Stimulated activated CD8-positive, alpha-beta memory T cell treated with anti-CD3 and anti-CD28 coated beads, Interleukin-12 subunit alpha, Interleukin-12 subunit beta, amount 100 ng/mL, for 4 hours (primary cell): Measurements from ENCODE around the gene NAP1L1.

Experiments used
- DNase-seq: peaks from one replicate; pipeline ENCODE4 v3.0.0-alpha.2; 2020; ENCODE audit warnings: low read depth

Gene NAP1L1

GRCh38 chr12:76020731-76021672, 63.5 kb downstream of the NAP1L1 start:
- DNase-seq: peak; percentile 40

GRCh38 chr12:76020281-76020680, 64.2 kb downstream of the NAP1L1 start:
- DNase-seq: peak; percentile 56

DNA sequence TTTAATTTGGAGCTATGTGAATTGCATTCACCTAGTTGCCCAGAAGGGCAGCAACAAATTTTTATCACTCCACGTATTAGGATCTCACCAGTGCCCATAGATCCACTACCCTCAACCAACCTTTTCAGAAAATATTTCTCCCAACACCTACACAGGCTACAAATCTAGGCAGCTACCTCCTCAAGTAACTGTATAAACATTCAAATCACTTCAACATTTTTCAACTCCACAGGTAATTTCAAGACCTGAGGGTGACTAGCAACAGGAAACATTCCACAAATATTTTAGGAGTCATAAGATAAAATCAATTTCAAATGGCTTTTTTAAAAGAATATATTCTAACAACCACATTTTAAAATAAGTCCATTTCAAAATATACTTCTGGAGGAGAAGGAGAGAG, 65.8 kb downstream of the NAP1L1 start:
- DNase-seq: no peak

DNA sequence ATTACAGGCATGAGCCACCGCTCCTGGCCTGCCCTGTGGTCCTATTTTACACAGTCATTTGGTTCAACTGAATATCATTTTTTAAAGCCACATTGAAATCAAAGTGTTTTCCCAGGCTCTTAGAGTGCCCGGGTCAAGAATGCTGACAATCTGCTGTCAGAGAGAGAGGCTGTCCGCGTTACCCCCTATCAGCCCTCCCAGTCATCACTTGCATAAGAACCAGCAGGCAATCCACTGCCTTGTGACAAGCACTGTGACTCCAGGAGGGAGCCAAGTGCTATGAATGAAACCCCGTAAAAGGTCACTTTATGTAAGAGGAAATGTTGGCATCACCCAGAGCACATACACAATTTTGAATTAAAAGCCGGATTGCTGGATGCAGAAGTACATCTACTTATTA, 66.4 kb downstream of the NAP1L1 start:
- no peak for DNase-seq

DNA sequence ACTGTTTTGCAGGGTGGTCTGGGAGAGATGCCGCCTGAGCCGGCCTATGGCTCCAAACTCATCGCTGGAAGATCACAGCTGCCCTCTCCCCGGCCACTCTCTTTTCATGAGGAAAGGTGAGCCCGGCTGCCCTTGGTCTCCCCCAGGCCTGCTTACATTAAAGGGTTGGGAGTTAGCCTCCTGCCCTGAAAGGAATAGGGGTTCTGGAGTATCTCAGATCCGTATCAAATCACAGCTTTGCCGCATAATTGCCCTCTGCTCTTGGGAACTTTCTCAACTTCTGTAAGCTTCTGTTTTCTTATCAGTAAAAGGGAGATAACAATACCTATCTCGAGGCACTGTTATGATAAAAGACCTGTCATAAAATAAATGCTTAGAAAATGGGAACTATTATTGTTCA, 70.5 kb downstream of the NAP1L1 start:
- DNase-seq: no peak

DNA sequence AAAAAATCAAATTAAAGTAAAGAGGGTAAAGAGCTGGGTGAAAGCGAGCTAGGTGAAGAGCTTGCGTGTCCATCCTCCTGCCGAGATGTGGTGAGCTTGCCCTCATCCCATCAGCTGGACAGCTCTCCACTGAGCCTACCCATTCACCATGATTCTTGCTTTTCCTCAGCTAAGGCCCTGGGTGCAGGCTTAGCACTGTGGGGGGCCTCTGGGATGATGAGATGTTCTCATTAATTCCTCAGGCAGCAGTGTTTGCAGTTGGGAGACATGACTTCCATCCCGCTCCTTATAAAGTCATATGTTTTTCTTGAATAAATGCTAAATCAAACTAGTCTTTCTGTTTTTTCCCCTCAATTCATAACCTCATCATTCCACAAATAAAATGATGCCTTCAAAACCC, 70.9 kb downstream of the NAP1L1 start:
- DNase-seq: no peak

DNA sequence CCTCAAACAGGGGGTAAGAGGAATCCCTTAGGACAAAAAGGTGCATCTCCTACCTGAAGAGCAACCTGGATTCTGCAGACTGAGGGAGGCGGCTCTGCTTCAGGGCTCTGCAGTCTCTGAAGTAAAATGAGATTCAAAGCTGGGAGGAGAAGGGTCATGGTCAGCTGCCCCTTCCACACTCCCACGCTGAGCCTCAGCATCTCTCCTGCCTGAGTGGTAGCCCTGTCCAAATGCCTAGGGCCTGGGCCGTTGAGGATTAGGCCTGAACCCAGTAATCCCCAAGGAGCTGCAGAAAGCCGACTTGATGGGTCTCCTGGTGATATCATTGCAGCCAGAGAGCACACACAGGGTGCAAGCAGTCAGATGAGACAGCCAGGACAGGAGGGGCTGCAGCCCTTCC, 71.8 kb downstream of the NAP1L1 start:
- DNase-seq: no peak

GRCh38 chr12:76010732-76011458, 73.6 kb downstream of the NAP1L1 start:
- DNase-seq: no peak

GRCh38 chr12:76008428-76008827, 76.1 kb downstream of the NAP1L1 start:
- no peak for DNase-seq

DNA sequence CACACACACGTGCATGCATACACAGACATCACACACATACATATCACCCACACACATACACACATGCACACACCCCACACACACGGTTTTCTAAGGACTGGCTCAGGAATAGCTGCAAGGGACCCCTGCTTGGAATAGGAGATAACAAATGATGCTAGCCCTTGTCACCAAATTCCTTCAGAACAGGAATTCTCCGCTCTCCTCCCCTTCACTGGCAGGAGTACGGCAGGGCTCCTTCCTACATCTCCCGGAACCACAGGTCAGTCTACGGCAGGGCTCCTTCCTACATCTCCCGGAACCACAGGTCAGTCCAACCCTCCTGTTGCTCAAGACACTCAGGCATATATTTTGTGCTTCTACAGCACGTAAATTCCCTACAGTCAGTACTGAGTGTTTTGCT, 76.8 kb downstream of the NAP1L1 start:
- DNase-seq: no peak

GRCh38 chr12:76006028-76006925, 78.2 kb downstream of the NAP1L1 start:
- no peak for DNase-seq

- DNase-seq: no peak
These were observed 81.2 kb downstream of the NAP1L1 start for GRCh38 chr12:76003355-76003638.

DNA sequence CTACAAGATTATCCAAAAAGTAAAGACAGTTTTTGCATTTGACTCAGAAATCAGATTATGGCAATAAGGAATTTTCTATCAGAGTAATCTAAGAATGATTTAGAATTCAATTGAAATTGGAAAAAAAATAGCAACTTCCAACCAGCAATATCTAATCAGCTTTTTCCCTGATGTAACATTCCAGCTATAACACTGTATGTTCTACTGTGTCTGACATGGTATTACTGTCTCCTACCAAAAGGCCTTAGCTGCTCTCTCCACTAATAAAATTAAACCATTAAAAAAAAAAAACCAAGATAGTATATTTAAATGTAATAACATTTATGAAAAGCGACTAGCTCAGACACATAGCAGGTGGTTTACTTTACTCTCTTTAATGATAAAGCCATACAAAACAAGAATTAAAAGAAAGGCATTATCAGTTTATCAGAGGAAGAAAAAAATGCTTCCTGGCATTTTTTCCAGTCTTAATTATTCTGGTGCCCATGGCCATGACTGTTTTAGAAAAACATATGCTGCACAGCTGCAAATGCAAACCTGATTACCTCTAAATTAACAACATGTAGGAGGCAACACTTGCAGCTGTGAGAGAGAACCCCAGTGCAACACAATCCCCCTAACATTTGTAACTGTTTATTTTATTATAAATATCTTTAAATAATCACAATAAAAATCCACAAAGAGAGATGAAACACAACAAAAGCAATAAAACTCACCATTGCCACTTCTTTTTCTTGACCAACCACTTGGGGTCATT, 81.7 kb downstream of the NAP1L1 start:
- DNase-seq: no peak

- DNase-seq: no peak
These were observed 86.0 kb downstream of the NAP1L1 start for GRCh38 chr12:75998292-75999063.

- DNase-seq: no peak
These were observed 86.8 kb downstream of the NAP1L1 start for GRCh38 chr12:75997658-75998057.

- DNase-seq: no peak
These were observed 87.5 kb downstream of the NAP1L1 start for GRCh38 chr12:75996861-75997447.

DNA sequence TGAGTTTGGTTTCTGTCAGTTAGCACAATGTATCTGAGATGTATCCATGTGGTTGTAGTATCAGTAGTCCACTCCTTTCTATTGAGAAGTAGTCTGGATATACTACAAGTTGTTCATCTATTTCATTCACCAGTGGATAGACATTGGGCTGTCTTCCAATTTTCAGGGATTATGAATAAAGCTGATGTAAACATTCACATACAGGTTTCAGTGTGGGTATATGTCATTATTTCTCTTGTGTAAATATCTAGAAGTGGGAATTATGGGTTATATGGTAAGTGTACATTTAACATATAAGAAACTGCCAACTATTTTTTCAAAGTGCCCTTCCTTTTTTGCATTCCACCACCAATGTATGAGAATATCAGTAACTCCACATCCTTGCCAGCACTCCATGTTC, 88.8 kb downstream of the NAP1L1 start:
- no peak for DNase-seq

DNA sequence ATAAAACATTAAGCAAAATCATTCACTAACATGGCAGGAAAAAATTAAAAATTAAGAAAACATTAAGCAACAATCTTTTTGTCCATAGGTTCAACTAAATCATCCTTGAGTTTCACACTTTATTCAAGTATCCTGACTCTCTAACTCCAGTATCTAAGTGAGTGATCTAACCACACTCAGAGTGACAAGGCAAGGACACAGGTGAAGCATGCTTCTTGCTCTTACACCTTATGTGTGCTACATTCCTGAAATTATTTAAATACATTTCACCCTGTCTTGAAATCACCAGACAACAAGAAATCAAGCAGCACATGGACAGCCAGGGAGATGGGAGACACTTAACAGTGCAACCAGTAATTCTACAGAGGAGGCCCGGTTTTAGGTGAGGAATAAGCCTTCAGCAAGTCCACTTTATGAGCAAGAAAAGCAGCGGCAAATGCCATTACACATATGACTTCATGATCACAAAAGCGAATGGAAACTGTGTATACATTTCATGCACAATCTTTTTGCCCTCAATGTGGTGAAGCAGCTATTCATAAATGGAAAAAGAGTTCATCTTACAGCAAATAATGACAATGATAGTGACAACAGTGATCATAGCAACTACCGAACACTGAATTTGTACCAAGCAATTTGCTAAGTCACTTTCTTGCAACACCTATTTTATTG, 90.3 kb downstream of the NAP1L1 start:
- DNase-seq: no peak

DNA sequence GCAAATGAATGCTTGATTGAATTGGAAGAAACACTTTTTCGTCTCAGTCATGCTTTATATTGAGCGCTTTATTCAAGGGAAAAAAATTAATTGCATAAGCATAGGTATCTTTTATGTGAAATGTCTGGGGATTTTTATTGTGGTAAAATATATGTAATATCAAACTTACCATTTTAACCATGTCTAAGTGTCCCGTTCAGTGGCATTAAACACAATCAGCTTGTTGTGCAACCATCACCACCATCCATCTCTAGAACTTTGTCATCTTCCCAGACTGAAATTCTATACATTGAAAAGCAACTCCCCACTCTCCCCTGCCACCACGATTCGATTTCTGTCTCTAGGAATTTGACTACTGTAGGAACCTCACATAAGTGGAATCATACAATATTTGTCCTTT, 92.7 kb downstream of the NAP1L1 start:
- no peak for DNase-seq
